Liver (tissue), 9 donors: ENCODE measurements around the gene ACOT13. TPM values are rescaled to one million over a fixed set of nuclear protein-coding genes. Genes with fewer than 3 reads are reported as not detected.

Experiments
- DNase-seq: peaks from one replicate; pipeline ENCODE4 v3.0.0-alpha.2; 2017; ENCODE audit warnings: low spot score
- H3K27ac ChIP-seq, 2 donors: one replicate each; pipeline ENCODE4 v1.7.0; 2013; ENCODE audit warnings: inconsistent platforms in 2 of 2, low read length in 2 of 2, control low read depth in 1 of 2, low read depth in 1 of 2, mild to moderate bottlenecking in 1 of 2
- H3K27me3 ChIP-seq, 4 donors: one replicate each; pipeline versions ENCODE4 v1.6.1 to v1.7.0; 2013; ENCODE audit warnings: low read length in 3 of 4, inconsistent platforms in 1 of 4, mild to moderate bottlenecking in 1 of 4, moderate library complexity in 1 of 4; ENCODE audit not compliant: control insufficient read depth in 4 of 4, insufficient read depth in 4 of 4
- H3K36me3 ChIP-seq, 4 donors: one replicate each; pipeline versions ENCODE4 v1.6.1 to v1.7.0; 2013; ENCODE audit warnings: low read length in 3 of 4, mild to moderate bottlenecking in 3 of 4, low read depth in 1 of 4, moderate library complexity in 1 of 4; ENCODE audit not compliant: control insufficient read depth in 4 of 4, insufficient read depth in 3 of 4
- H3K4me1 ChIP-seq, 4 donors: one replicate each; pipeline versions ENCODE4 v1.6.1 to v1.7.0; 2013; ENCODE audit warnings: low read length in 3 of 4, mild to moderate bottlenecking in 3 of 4, moderate library complexity in 1 of 4; ENCODE audit not compliant: control insufficient read depth in 4 of 4, insufficient read depth in 4 of 4
- H3K4me3 ChIP-seq, 3 donors: one replicate each; pipeline versions ENCODE4 v1.6.1 to v1.7.0; 2013; ENCODE audit warnings: low read length in 3 of 3, control low read depth in 1 of 3, low read depth in 1 of 3, mild to moderate bottlenecking in 1 of 3
- H3K9ac ChIP-seq, 2 donors: one replicate each; pipeline ENCODE4 v1.7.0; 2013; ENCODE audit warnings: low read length in 2 of 2, mild to moderate bottlenecking in 2 of 2, moderate library complexity in 2 of 2, control low read depth in 1 of 2, low read depth in 1 of 2
- H3K9me3 ChIP-seq, 4 donors: one replicate each; pipeline versions ENCODE4 v1.6.1 to v1.7.0; 2013; ENCODE audit warnings: low read length in 3 of 4; ENCODE audit not compliant: control insufficient read depth in 4 of 4
- ATF3 ChIP-seq: IDR thresholded peaks from 2 replicates; pipeline ENCODE4 v1.6.1; 2016; ENCODE audit warnings: antibody characterized with exemption
- CTCF ChIP-seq: fragments of 150-350 bp; IDR thresholded peaks from 2 replicates; pipeline ENCODE4 v1.5.1; 2017; ENCODE audit warnings: improper control_type of control experiment, low read depth, low read length; ENCODE audit not compliant: missing input control
- EGR1 ChIP-seq, 2 donors: IDR thresholded peaks; 2 replicates each; pipeline ENCODE4 v1.6.1; 2016 to 2018; ENCODE audit warnings: antibody characterized with exemption in 2 of 2, low read depth in 2 of 2
- FOXA1 ChIP-seq: IDR thresholded peaks from 2 replicates; pipeline ENCODE4 v1.6.1; 2016; ENCODE audit warnings: antibody characterized with exemption
- FOXA2 ChIP-seq: IDR thresholded peaks from 2 replicates; pipeline ENCODE4 v1.6.1; 2016; ENCODE audit warnings: antibody characterized with exemption
- GABPA ChIP-seq, 2 donors: IDR thresholded peaks in 1 of 2; conservative IDR thresholded peaks in 1 of 2; 2 replicates each; pipeline ENCODE4 v1.6.1; 2016; ENCODE audit warnings: antibody characterized with exemption in 2 of 2, mild to moderate bottlenecking in 1 of 2, moderate library complexity in 1 of 2
- HNF4A ChIP-seq, 2 donors: conservative IDR thresholded peaks; 2 replicates each; pipeline ENCODE4 v1.6.1; 2016; ENCODE audit warnings: antibody characterized with exemption in 2 of 2, mild to moderate bottlenecking in 2 of 2
- HNF4G ChIP-seq: IDR thresholded peaks from 2 replicates; pipeline ENCODE4 v1.6.1; 2016; ENCODE audit warnings: antibody characterized with exemption
- JUND ChIP-seq, 2 donors: IDR thresholded peaks; 2 replicates each; pipeline ENCODE4 v1.6.1; 2016; ENCODE audit warnings: antibody characterized with exemption in 2 of 2
- MAX ChIP-seq: IDR thresholded peaks from 2 replicates; pipeline ENCODE4 v1.6.1; 2016; ENCODE audit warnings: antibody characterized with exemption
- NR2F2 ChIP-seq: IDR thresholded peaks from 2 replicates; pipeline ENCODE4 v1.6.1; 2016; ENCODE audit warnings: antibody characterized with exemption
- RAD21 ChIP-seq, 2 donors: IDR thresholded peaks; 2 replicates each; pipeline ENCODE4 v1.6.1; 2016; ENCODE audit warnings: antibody characterized with exemption in 2 of 2, mild to moderate bottlenecking in 2 of 2
- REST ChIP-seq: IDR thresholded peaks from 2 replicates; pipeline ENCODE4 v1.6.1; 2016; ENCODE audit warnings: antibody characterized with exemption, mild to moderate bottlenecking
- RXRA ChIP-seq, 2 donors: IDR thresholded peaks; 2 replicates each; pipeline ENCODE4 v1.6.1; 2017 to 2018; ENCODE audit warnings: antibody characterized with exemption in 2 of 2, mild to moderate bottlenecking in 1 of 2
- SP1 ChIP-seq: IDR thresholded peaks from 2 replicates; pipeline ENCODE4 v1.6.1; 2018; ENCODE audit warnings: antibody characterized with exemption, mild to moderate bottlenecking
- TAF1 ChIP-seq: conservative IDR thresholded peaks from 2 replicates; pipeline ENCODE4 v1.6.1; 2016; ENCODE audit warnings: antibody characterized with exemption, mild to moderate bottlenecking
- YY1 ChIP-seq: IDR thresholded peaks from 2 replicates; pipeline ENCODE4 v1.6.1; 2016; ENCODE audit warnings: antibody characterized with exemption, mild to moderate bottlenecking
- ZBTB33 ChIP-seq: IDR thresholded peaks from 2 replicates; pipeline ENCODE4 v1.6.1; 2016; ENCODE audit warnings: antibody characterized with exemption
- WGBS: extraction: QIAGEN DNeasy Blood & Tissue Kit; methylation state at CpG from one replicate; pipeline ENCODE4 v1.1.7; 2013; 5-methylcytosine and 5-hydroxymethylcytosine counted together
- polyA plus RNA-seq, 2 donors: library from polyadenylated mRNA; stranded (reverse) in 1 of 2; unstranded in 1 of 2; fragments of 200-250 nt in 1 of 2; fragments of >200 nt in 1 of 2; fragmentation: Nextera tagmentation in 1 of 2; extraction: Ambion mirVana in 1 of 2; gene quantifications; one replicate each; pipeline versions ENCODE4 v1.2.1 to v1.2.3, GENCODE V29; 2013 to 2015
- total RNA-seq, 2 donors: library from RNA; depleted of rRNA; stranded (reverse); fragments of >200 nt; gene quantifications; one replicate each; pipeline ENCODE4 v1.2.3, GENCODE V29; 2014
- donor health status: healthy.
- donor health status: healthy.
- donor health status: healthy.
- donor health status: healthy.
- donor health status: healthy.

The ACOT13 gene
- total and polyA plus RNA-seq, 4 donors, result 9.9 to 90.0 (median 21.3) TPM

- TF ChIP-seq ZBTB33 (no peak), RAD21 (IDR thresholded peaks at IDR 0.05) (no peak), RXRA (IDR thresholded peaks at IDR 0.05) (no peak), HNF4G (peak; percentile 51), GABPA (IDR thresholded peaks at IDR 0.05 in 1 of 2, conservative IDR thresholded peaks at IDR 0.05 in 1 of 2) (no peak), CTCF (no peak), FOXA1 (no peak), EGR1 (IDR thresholded peaks at IDR 0.05; ENCODE audit: low read depth in 2 of 2) (no peak), JUND (IDR thresholded peaks at IDR 0.05) (peak in 1 of 2 donors; percentile 2), FOXA2 (no peak), HNF4A (conservative IDR thresholded peaks at IDR 0.05) (peak; percentile 86), SP1 (peak; percentile 24), NR2F2 (no peak), MAX (no peak), YY1 (no peak), REST (no peak), ATF3 (no peak), TAF1 (no peak)
- H3K9ac ChIP-seq, result peak overlapping the region; percentile 84 to 92
- H3K4me1 ChIP-seq, result peaks cover 10 to 66% (median 41%) of the 10 kb centered on the region in 4 donors
- no peak for DNase-seq
- H3K36me3 ChIP-seq, result peaks cover 0 to 4% (median 0%) of the 10 kb centered on the region in 4 donors
- H3K27ac ChIP-seq, result peak overlapping the region; percentile 79 to 91
- H3K27me3 ChIP-seq, result no peaks in the 10 kb centered on the region
- 2% methylated on average over 9 of the region's 9 CpGs for WGBS
- peak overlapping the region; percentile 54 to 100 (median 98) for H3K4me3 ChIP-seq
- no peaks in the 10 kb centered on the region for H3K9me3 ChIP-seq
Observed at GRCh38 chr6:24667378-24667803, 514 bp downstream of the ACOT13 start.
